Transverse colon (tissue), 4 donors: ENCODE data around the gene TUFT1. TPM values are rescaled to one million over a fixed set of nuclear protein-coding genes. Genes with fewer than 3 reads are reported as not detected.

ENCODE experiments used
- DNase-seq: peaks from one replicate; pipeline ENCODE4 v3.0.0-alpha.2; 2019
- H3K27ac ChIP-seq, 4 donors: fragments of 200-600 bp; sonication (generic); 2 replicates each; pipeline ENCODE4 v1.5.1; 2016 to 2018; ENCODE audit warnings: inconsistent platforms in 4 of 4
- H3K27me3 ChIP-seq: fragments of 200-600 bp; sonication (generic); 2 replicates; pipeline ENCODE4 v1.5.1; 2017; ENCODE audit warnings: inconsistent platforms
- H3K36me3 ChIP-seq, 4 donors: fragments of 200-600 bp; sonication (generic); 2 replicates each; pipeline ENCODE4 v1.5.1; 2017 to 2019; ENCODE audit warnings: inconsistent platforms in 4 of 4
- H3K4me1 ChIP-seq, 4 donors: fragments of 200-600 bp; sonication (generic); 2 replicates each; pipeline ENCODE4 v1.5.1; 2017 to 2020; ENCODE audit warnings: inconsistent platforms in 4 of 4
- H3K4me3 ChIP-seq, 4 donors: fragments of 200-600 bp; sonication (generic); 1 replicate in 1 of 4; 2 replicates in 3 of 4; pipeline versions ENCODE4 v1.5.1 to v1.6.1; 2017 to 2019; ENCODE audit warnings: inconsistent platforms in 4 of 4
- H3K9me3 ChIP-seq, 2 donors: fragments of 200-600 bp; sonication (generic); 2 replicates each; pipeline ENCODE4 v1.5.1; 2017 to 2019; ENCODE audit warnings: inconsistent platforms in 2 of 2
- EP300 ChIP-seq: sonication (generic); formaldehyde crosslinking; IDR thresholded peaks from one replicate; pipeline ENCODE4 v1.6.1; 2017; ENCODE audit warnings: antibody characterized with exemption, low read depth
- POLR2A ChIP-seq: fragments of 450-650 bp; IDR thresholded peaks from one replicate; pipeline ENCODE4 v1.6.1; 2016; ENCODE audit warnings: antibody characterized with exemption, mild to moderate bottlenecking, moderate library complexity
- POLR2AphosphoS5 ChIP-seq, 3 donors: sonication (generic); formaldehyde crosslinking; IDR thresholded peaks; one replicate each; pipeline ENCODE4 v1.6.1; 2016; ENCODE audit warnings: antibody characterized with exemption in 3 of 3
- whole genome bisulfite sequencing, 2 donors: methylation state at CpG; one replicate each; pipeline ENCODE4 v1.1.5; 2018; ENCODE audit warnings: low coverage in 1 of 2; 5-methylcytosine and 5-hydroxymethylcytosine counted together
- in situ Hi-C, 4 donors: fragments of 200-750 bp; cut with MboI; loops; one replicate each; pipeline versions ENCODE4 v1.15.0 to v1.15.1; 2017; ENCODE audit warnings: low sequenced_read_pairs in 3 of 4, low pct_ligation_motif_present in 1 of 4, low pct_unique_long_range_greater_than_20kb in 1 of 4
- intact Hi-C: fragments of 100-400 bp; cut with DNase I; formaldehyde crosslinking; loops from one replicate; pipeline ENCODE4 v1.15.1; 2023; ENCODE audit warnings: low total_unique reads
- total RNA-seq, 4 donors: library from RNA; depleted of rRNA; stranded (reverse); fragments of >200 nt; gene quantifications; one replicate each; pipeline ENCODE4 v1.1.0, GENCODE V29; 2016
- TF ChIP-seq, protein P1 (sequence below), 5 experiments: fragments of 200-600 bp in 3 of 5; fragments of 450-650 bp in 2 of 5; sonication (generic) in 3 of 5; IDR thresholded peaks; 1 replicate in 2 of 5; 2 replicates in 3 of 5; pipeline ENCODE4 v1.5.1; 2016 to 2017; ENCODE audit warnings: antibody characterized with exemption in 5 of 5, inconsistent platforms in 3 of 5, mild to moderate bottlenecking in 2 of 5, moderate library complexity in 1 of 5

Gene TUFT1
- total RNA-seq, 4 donors from 2014 or later = 22.8 to 65.5 (median 30.8) TPM

- in situ Hi-C loops = loop anchor here in 1 of 4 donors (25.0 kb wide), 1 partner anchor 152 kb away; no protein-coding TSS in a partner anchor
- Histone ChIP-seq H3K27ac (no peak overlapping the region), H3K36me3 (peaks cover 0 to 12% (median 2%) of the 10 kb centered on the region in 4 donors), H3K27me3 (no peaks in the 10 kb centered on the region), H3K4me1 (peaks cover 0 to 12% (median 6%) of the 10 kb centered on the region in 4 donors), H3K9me3 (no peaks in the 10 kb centered on the region), H3K4me3 (no peak overlapping the region)
- TF ChIP-seq POLR2AphosphoS5 (IDR thresholded peaks at IDR 0.05) (no peak), POLR2A (no peak), EP300 (no peak)
- TF ChIP-seq, protein P1, sequence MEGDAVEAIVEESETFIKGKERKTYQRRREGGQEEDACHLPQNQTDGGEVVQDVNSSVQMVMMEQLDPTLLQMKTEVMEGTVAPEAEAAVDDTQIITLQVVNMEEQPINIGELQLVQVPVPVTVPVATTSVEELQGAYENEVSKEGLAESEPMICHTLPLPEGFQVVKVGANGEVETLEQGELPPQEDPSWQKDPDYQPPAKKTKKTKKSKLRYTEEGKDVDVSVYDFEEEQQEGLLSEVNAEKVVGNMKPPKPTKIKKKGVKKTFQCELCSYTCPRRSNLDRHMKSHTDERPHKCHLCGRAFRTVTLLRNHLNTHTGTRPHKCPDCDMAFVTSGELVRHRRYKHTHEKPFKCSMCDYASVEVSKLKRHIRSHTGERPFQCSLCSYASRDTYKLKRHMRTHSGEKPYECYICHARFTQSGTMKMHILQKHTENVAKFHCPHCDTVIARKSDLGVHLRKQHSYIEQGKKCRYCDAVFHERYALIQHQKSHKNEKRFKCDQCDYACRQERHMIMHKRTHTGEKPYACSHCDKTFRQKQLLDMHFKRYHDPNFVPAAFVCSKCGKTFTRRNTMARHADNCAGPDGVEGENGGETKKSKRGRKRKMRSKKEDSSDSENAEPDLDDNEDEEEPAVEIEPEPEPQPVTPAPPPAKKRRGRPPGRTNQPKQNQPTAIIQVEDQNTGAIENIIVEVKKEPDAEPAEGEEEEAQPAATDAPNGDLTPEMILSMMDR (IDR thresholded peaks at IDR 0.05) = no peak
- intact Hi-C loops = no loop called here
- no peak for DNase-seq
- WGBS, 2 donors = 44% methylated on average over 1 of the region's 1 CpG; no CpG with 5 or more reads in 1 of the 2 donors
Measured at GRCh38 chr1:151585622-151586021, 45.5 kb downstream of the TUFT1 start.

DNA sequence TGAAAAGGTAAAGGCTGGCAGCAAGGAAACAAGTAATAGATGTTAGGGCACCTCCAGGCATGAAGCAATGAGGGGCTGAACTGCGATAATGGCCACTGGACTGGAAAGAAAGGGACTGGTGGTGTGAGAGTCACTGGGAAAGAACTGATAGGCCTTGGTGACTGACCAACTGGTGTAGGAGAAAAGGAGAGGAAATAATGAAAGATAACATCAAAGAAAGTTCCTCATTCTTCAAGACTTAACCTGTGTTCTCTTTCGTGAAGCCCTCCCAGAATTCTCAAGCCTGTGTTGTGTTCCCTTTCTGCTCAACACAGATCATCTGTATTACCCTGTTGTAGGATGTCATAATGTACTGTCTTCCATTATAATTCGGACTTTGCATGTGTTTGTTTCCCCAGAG, 50.9 kb downstream of the TUFT1 start:
- H3K4me3 ChIP-seq = no peak overlapping the region
- H3K27me3 ChIP-seq = no peaks in the 10 kb centered on the region
- no peaks in the 10 kb centered on the region for H3K9me3 ChIP-seq
- no peaks in the 10 kb centered on the region for H3K36me3 ChIP-seq
- H3K4me1 ChIP-seq = peaks cover 0 to 9% (median 0%) of the 10 kb centered on the region in 4 donors
- intact Hi-C loops (loop anchor here (5.0 kb wide), 1 partner anchor 141 kb away; no protein-coding TSS in a partner anchor), in situ Hi-C loops (loop anchor here in 3 of 4 donors (5.0 to 25.0 kb wide), 3 partner anchors 141 to 146 kb away; no protein-coding TSS in a partner anchor)
- H3K27ac ChIP-seq = no peak overlapping the region
- DNase-seq = no peak
- TF ChIP-seq, protein P1 (IDR thresholded peaks at IDR 0.05) = no peak
- TF ChIP-seq EP300 (no peak), POLR2A (no peak), POLR2AphosphoS5 (IDR thresholded peaks at IDR 0.05) (no peak)
- WGBS, 2 donors = 91% methylated on average over 3 of the region's 3 CpGs

GRCh38 chr1:151593730-151594129, 53.6 kb downstream of the TUFT1 start:
- no peak for DNase-seq
- 25 to 51% methylated on average over 1 to 9 of the region's 9 CpGs for WGBS, 2 donors
- Histone ChIP-seq H3K27ac (no peak overlapping the region), H3K27me3 (no peaks in the 10 kb centered on the region), H3K4me1 (peaks cover 0 to 8% (median 0%) of the 10 kb centered on the region in 4 donors), H3K9me3 (no peaks in the 10 kb centered on the region), H3K4me3 (no peak overlapping the region), H3K36me3 (no peaks in the 10 kb centered on the region)
- in situ Hi-C loops (loop anchor here in 3 of 4 donors (5.0 to 25.0 kb wide), 3 partner anchors 139 to 144 kb away; no protein-coding TSS in a partner anchor), intact Hi-C loops (loop anchor here (5.0 kb wide), 1 partner anchor 139 kb away; no protein-coding TSS in a partner anchor)
- TF ChIP-seq EP300 (no peak), POLR2AphosphoS5 (IDR thresholded peaks at IDR 0.05) (no peak), POLR2A (no peak)
- TF ChIP-seq, protein P1 (IDR thresholded peaks at IDR 0.05) = no peak

GRCh38 chr1:151594143-151594625, 54.1 kb downstream of the TUFT1 start:
- in situ Hi-C loops = loop anchor here in 3 of 4 donors (5.0 to 25.0 kb wide), 3 partner anchors 138 to 143 kb away; no protein-coding TSS in a partner anchor
- no peak overlapping the region for H3K27ac ChIP-seq

More at GRCh38 chr1:151594143-151594625, 54.1 kb downstream of the TUFT1 start:
- TF ChIP-seq POLR2AphosphoS5 (IDR thresholded peaks at IDR 0.05) (no peak), POLR2A (no peak), EP300 (no peak)
- TF ChIP-seq, protein P1 (IDR thresholded peaks at IDR 0.05) = peak; percentile 79 to 94 (median 89)
- peaks cover 0 to 8% (median 0%) of the 10 kb centered on the region in 4 donors for H3K4me1 ChIP-seq
- intact Hi-C loops = loop anchor here (5.0 kb wide), 1 partner anchor 138 kb away; no protein-coding TSS in a partner anchor
- DNase-seq = peak; percentile 91
- no peak overlapping the region for H3K4me3 ChIP-seq
- 9 to 46% methylated on average over 2 to 12 of the region's 12 CpGs for WGBS, 2 donors
- H3K27me3 ChIP-seq = no peaks in the 10 kb centered on the region
- H3K36me3 ChIP-seq = no peaks in the 10 kb centered on the region
- H3K9me3 ChIP-seq = no peaks in the 10 kb centered on the region
